ENCODE results near the gene ITPA. TPM values are rescaled to one million over a fixed set of nuclear protein-coding genes. Genes with fewer than 3 reads are reported as not detected.
A peak's percentile ranks its signal among the peaks of the same experiment; 100 is the strongest.

Gene ITPA
- total and polyA plus RNA-seq, 2 of the 13 experiments (the other 11 are each of a cell fraction or from before 2014, with no cell fraction given): 60.1 to 103 TPM

DNA sequence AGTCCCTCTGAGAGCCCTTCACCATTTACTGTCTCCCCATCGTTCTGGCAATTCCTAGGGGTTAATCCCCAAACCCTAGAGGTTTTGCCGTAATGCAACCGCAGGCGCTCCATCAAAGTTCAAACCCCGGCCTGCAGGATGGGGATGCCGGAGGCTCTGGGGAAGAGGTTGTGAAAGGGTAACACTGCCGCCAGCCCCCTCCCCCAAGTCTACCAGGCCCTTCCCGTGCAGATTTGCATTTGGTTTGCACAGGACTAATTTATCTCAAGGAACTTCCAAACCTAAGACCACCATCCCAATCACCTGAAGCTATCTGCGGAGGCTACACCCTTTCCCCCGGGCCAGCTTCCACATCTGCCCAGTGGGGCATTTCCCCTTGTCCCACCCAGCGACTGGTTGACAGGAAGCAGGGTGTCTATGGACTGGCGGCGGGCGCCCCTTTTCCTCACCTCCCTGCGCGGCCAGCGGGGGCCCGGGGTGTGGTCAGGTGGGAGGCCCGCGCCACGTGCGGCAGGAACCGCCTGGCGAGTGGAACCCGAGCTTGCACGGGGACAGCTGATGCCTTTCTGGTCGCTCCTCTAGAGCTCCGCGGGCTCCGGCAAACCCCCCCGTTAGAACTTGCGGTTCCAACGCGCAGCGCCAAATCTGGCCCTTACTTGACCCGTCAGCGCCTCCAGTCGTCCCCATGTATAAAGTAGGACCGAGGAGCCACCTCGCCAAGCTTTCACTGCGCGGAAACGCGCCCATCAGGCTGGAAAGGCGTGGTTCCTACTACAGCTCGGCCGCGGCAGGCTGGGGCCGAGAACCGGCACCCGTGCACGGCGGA, 39.1 kb downstream of the ITPA start (continued):
- TF ChIP-seq U2AF1 (optimal IDR thresholded peaks at IDR 0.05; ENCODE audit: low read depth, low read length) (no peak), IKZF4 (CRISPR knock-in tag; IDR thresholded peaks at IDR 0.05; ENCODE audit: borderline replicate concordance, low read depth, not compliant biosample characterization) (no peak), FOXM1 (CRISPR knock-in tag; IDR thresholded peaks at IDR 0.05) (no peak), RFXAP (CRISPR knock-in tag; IDR thresholded peaks at IDR 0.05; ENCODE audit: borderline replicate concordance) (no peak), LCORL (IDR thresholded peaks at IDR 0.05) (no peak), LCORL (CRISPR knock-in tag; IDR thresholded peaks at IDR 0.05) (no peak), ZNF547 (CRISPR knock-in tag; IDR thresholded peaks at IDR 0.05) (no peak), JUNB (CRISPR knock-in tag; IDR thresholded peaks at IDR 0.05; ENCODE audit: borderline replicate concordance) (no peak), DNMT3B (CRISPR knock-in tag; conservative IDR thresholded peaks at IDR 0.05) (0 out of 2 replicates have a peak, but pooled peaks have one; percentile 32), PAF1 (CRISPR knock-in tag; IDR thresholded peaks at IDR 0.05) (peak; percentile 85), ZNF614 (CRISPR knock-in tag; IDR thresholded peaks at IDR 0.05; ENCODE audit: borderline replicate concordance) (0 out of 2 replicates have a peak, but pooled peaks have one; percentile 28), PHF8 (CRISPR knock-in tag; IDR thresholded peaks at IDR 0.05) (peak; percentile 27; the same call in 1 of the 2 replicates), ZNF33A (CRISPR knock-in tag; IDR thresholded peaks at IDR 0.05; ENCODE audit: borderline replicate concordance) (no peak), ARID2 (CRISPR knock-in tag; IDR thresholded peaks at IDR 0.05; ENCODE audit: borderline replicate concordance) (no peak), EED (CRISPR knock-in tag; IDR thresholded peaks at IDR 0.05) (peak; percentile 85; the same call in 1 of the 2 replicates), ISX (CRISPR knock-in tag; conservative IDR thresholded peaks at IDR 0.05) (0 out of 2 replicates have a peak, but pooled peaks have one; percentile 23), ZNF3 (CRISPR knock-in tag; IDR thresholded peaks at IDR 0.05) (no peak), WIZ (CRISPR knock-in tag; IDR thresholded peaks at IDR 0.05) (no peak), NCOA2 (CRISPR knock-in tag; IDR thresholded peaks at IDR 0.05) (no peak), ZSCAN31 (CRISPR knock-in tag; IDR thresholded peaks at IDR 0.05; ENCODE audit: low read depth) (0 out of 2 replicates have a peak, but pooled peaks have one; percentile 61), PTBP1 (IDR thresholded peaks at IDR 0.05; ENCODE audit: low read depth, low read length, poor library complexity, severe bottlenecking) (peak; percentile 46), AKAP8 (CRISPR knock-in tag; IDR thresholded peaks at IDR 0.05) (peak; percentile 79), ELF1 (CRISPR knock-in tag; IDR thresholded peaks at IDR 0.05) (no peak)
- TF ChIP-seq, protein P1, sequence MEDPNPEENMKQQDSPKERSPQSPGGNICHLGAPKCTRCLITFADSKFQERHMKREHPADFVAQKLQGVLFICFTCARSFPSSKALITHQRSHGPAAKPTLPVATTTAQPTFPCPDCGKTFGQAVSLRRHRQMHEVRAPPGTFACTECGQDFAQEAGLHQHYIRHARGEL (CRISPR knock-in tag; IDR thresholded peaks at IDR 0.05): no peak
- TF ChIP-seq, protein P2, sequence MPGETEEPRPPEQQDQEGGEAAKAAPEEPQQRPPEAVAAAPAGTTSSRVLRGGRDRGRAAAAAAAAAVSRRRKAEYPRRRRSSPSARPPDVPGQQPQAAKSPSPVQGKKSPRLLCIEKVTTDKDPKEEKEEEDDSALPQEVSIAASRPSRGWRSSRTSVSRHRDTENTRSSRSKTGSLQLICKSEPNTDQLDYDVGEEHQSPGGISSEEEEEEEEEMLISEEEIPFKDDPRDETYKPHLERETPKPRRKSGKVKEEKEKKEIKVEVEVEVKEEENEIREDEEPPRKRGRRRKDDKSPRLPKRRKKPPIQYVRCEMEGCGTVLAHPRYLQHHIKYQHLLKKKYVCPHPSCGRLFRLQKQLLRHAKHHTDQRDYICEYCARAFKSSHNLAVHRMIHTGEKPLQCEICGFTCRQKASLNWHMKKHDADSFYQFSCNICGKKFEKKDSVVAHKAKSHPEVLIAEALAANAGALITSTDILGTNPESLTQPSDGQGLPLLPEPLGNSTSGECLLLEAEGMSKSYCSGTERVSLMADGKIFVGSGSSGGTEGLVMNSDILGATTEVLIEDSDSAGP (CRISPR knock-in tag; IDR thresholded peaks at IDR 0.05; ENCODE audit: borderline replicate concordance): peak; percentile 47; the same call in 1 of the 2 replicates
- TF ChIP-seq, protein P3, sequence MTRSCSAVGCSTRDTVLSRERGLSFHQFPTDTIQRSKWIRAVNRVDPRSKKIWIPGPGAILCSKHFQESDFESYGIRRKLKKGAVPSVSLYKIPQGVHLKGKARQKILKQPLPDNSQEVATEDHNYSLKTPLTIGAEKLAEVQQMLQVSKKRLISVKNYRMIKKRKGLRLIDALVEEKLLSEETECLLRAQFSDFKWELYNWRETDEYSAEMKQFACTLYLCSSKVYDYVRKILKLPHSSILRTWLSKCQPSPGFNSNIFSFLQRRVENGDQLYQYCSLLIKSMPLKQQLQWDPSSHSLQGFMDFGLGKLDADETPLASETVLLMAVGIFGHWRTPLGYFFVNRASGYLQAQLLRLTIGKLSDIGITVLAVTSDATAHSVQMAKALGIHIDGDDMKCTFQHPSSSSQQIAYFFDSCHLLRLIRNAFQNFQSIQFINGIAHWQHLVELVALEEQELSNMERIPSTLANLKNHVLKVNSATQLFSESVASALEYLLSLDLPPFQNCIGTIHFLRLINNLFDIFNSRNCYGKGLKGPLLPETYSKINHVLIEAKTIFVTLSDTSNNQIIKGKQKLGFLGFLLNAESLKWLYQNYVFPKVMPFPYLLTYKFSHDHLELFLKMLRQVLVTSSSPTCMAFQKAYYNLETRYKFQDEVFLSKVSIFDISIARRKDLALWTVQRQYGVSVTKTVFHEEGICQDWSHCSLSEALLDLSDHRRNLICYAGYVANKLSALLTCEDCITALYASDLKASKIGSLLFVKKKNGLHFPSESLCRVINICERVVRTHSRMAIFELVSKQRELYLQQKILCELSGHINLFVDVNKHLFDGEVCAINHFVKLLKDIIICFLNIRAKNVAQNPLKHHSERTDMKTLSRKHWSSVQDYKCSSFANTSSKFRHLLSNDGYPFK (CRISPR knock-in tag; IDR thresholded peaks at IDR 0.05; ENCODE audit: borderline replicate concordance): peak; percentile 58; the same call in 1 of the 2 replicates

Data from HepG2 (cell line).